SHP77 (cell line): Measurements from ENCODE around the gene HSFX1.

Experiments
- DNase-seq, 2 experiments: peaks; one replicate each; lab custom pipeline; 2025; lab: John Stamatoyannopoulos, UW

The HSFX1 gene

GRCh38 chrX:149804102-149804501 is 30.2 kb downstream of the HSFX1 start:
- DNase-seq = no peak

GRCh38 chrX:149807747-149808458 is 34.0 kb downstream of the HSFX1 start:
- no peak for DNase-seq

GRCh38 chrX:149818652-149819051 is 44.8 kb downstream of the HSFX1 start:
- DNase-seq = no peak

GRCh38 chrX:149819371-149819770 is 45.5 kb downstream of the HSFX1 start:
- no peak for DNase-seq

GRCh38 chrX:149825424-149825823 is 51.6 kb downstream of the HSFX1 start:
- DNase-seq = peak in 1 of 2 experiments; percentile 10
